Measurements from ENCODE around the gene CTDSPL. TPM values are rescaled to one million over a fixed set of nuclear protein-coding genes. Genes with fewer than 3 reads are reported as not detected.
A peak's percentile ranks its signal among the peaks of the same experiment; 100 is the strongest.

Gene CTDSPL
- total and polyA plus RNA-seq, 2 of the 8 experiments (the other 6 are each of a cell fraction or from before 2014, with no cell fraction given), result 20.3 to 42.2 TPM

GRCh38 chr3:38029400-38030125, 167.9 kb downstream of the CTDSPL start, which contains the start of gene PLCD1 (continued):
- TF ChIP-seq CTCF (IDR thresholded peaks at IDR 0.05; ENCODE audit: control extremely low read depth in 1 of 3, insufficient read depth in 1 of 3, low read depth in 1 of 3, low read length in 3 of 3) (no peak), PHF8 (conservative IDR thresholded peaks at IDR 0.05; ENCODE audit: low read depth, low read length) (peak; percentile 33; the same call in 1 of the 2 replicates), RBBP5 (IDR thresholded peaks at IDR 0.05; ENCODE audit: borderline replicate concordance, low read depth, low read length) (0 out of 2 replicates have a peak, but pooled peaks have one; percentile 16), RFX5 (IDR thresholded peaks at IDR 0.05; ENCODE audit: borderline replicate concordance, low read depth, low read length) (no peak), SIN3A (conservative IDR thresholded peaks at IDR 0.05 in 1 of 2, IDR thresholded peaks at IDR 0.05 in 1 of 2; ENCODE audit: low read depth in 1 of 2, low read length in 2 of 2) (no peak), TEAD4 (IDR thresholded peaks at IDR 0.05; ENCODE audit: low read depth, low read length) (no peak), RAD21 (IDR thresholded peaks at IDR 0.05 in 1 of 2, conservative IDR thresholded peaks at IDR 0.05 in 1 of 2; ENCODE audit: low read depth in 2 of 2, low read length in 2 of 2) (no peak), POU5F1 (IDR thresholded peaks at IDR 0.05; ENCODE audit: low read depth, low read length) (no peak), BRCA1 (IDR thresholded peaks at IDR 0.05; ENCODE audit: low read depth, low read length) (no peak), HDAC2 (IDR thresholded peaks at IDR 0.05; ENCODE audit: borderline replicate concordance in 1 of 2, low read depth in 2 of 2, low read length in 2 of 2) (peak in 1 of 2 experiments; percentile 96; a peak in 2 of 4 replicates), E2F6 (IDR thresholded peaks at IDR 0.05) (no peak; the same call in 1 of the 2 replicates), MAFK (IDR thresholded peaks at IDR 0.05; ENCODE audit: low read depth, low read length) (no peak), KDM1A (IDR thresholded peaks at IDR 0.05; ENCODE audit: borderline replicate concordance, low read length) (peak; percentile 98), ZNF274 (IDR thresholded peaks at IDR 0.05; ENCODE audit: borderline replicate concordance, extremely low read depth, low read length) (no peak)
